ENCODE data around the gene LDLRAD3.

Gene LDLRAD3

DNA sequence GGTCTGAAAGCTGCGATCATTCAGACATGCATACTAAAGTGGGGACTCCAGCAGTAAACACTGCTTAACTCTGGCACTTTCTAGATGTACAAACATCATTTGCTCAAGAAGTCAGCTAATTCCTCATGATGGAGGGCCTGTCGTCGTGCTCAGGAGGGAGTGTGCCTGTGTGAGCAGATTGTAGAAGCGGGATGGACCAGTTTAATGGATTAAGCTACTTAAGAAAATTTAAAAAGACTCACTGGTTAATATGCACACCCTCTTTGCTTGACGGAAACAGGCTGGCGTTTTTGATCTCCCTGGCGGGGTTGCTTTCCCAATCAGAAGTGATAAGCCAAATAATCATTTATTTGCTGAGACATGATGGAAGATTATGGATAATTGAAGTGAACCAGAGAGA, 79.0 kb downstream of the LDLRAD3 start:
- no peak overlapping the region for H3K9ac ChIP-seq (ENCODE audit: low read length)
- no peak overlapping the region for H3K4me2 ChIP-seq (ENCODE audit: low read length)
- H3K27ac ChIP-seq (ENCODE audit: low read length): no peak overlapping the region
- H3K9me3 ChIP-seq (ENCODE audit: insufficient read depth, low read length): no peaks in the 10 kb centered on the region
- no peak overlapping the region for H2AFZ ChIP-seq (ENCODE audit: low read depth, low read length)
- H3K4me3 ChIP-seq (ENCODE audit: low read length): no peak overlapping the region
- peaks cover 24% of the 10 kb centered on the region; the same call in 1 of the 2 replicates for H3K27me3 ChIP-seq (ENCODE audit: low read depth, low read length)
- no peaks in the 10 kb centered on the region for H3K36me3 ChIP-seq (replicated peaks; ENCODE audit: low read depth, low read length)
- no peak for TF ChIP-seq EZH2phosphoT487 (IDR thresholded peaks at IDR 0.05; ENCODE audit: low read depth)
- TF ChIP-seq, protein P1, sequence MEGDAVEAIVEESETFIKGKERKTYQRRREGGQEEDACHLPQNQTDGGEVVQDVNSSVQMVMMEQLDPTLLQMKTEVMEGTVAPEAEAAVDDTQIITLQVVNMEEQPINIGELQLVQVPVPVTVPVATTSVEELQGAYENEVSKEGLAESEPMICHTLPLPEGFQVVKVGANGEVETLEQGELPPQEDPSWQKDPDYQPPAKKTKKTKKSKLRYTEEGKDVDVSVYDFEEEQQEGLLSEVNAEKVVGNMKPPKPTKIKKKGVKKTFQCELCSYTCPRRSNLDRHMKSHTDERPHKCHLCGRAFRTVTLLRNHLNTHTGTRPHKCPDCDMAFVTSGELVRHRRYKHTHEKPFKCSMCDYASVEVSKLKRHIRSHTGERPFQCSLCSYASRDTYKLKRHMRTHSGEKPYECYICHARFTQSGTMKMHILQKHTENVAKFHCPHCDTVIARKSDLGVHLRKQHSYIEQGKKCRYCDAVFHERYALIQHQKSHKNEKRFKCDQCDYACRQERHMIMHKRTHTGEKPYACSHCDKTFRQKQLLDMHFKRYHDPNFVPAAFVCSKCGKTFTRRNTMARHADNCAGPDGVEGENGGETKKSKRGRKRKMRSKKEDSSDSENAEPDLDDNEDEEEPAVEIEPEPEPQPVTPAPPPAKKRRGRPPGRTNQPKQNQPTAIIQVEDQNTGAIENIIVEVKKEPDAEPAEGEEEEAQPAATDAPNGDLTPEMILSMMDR (IDR thresholded peaks at IDR 0.05; ENCODE audit: low read depth, low read length): no peak
- no peaks in the 10 kb centered on the region for H4K20me1 ChIP-seq (ENCODE audit: insufficient read depth, low read length)
- H3K4me1 ChIP-seq (ENCODE audit: low read length): no peaks in the 10 kb centered on the region
- H3K79me2 ChIP-seq (ENCODE audit: low read length): no peaks in the 10 kb centered on the region

DNA sequence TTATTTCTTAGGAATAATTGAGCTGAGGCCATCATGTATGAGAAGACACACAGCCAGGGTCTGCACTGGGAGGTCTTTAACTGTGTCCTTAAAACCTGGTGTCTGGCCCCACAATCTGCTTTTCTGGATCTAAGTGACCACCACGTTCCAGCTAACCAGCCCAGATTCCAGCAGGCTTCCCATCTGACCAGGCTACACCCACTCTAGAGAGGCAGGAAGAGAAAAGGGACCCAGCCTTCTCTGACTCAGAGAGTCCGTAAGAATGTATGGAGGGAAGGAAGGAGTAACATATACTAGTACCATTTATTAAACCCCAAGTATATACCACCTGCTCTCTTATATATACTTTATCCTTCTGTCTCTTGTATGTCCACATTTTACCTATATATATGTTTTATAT, 80.1 kb downstream of the LDLRAD3 start:
- H3K4me2 ChIP-seq (ENCODE audit: low read length): no peak overlapping the region
- no peak overlapping the region for H3K9ac ChIP-seq (ENCODE audit: low read length)
- H3K4me1 ChIP-seq (ENCODE audit: low read length): no peaks in the 10 kb centered on the region
- H3K9me3 ChIP-seq (ENCODE audit: insufficient read depth, low read length): no peaks in the 10 kb centered on the region
- H3K27me3 ChIP-seq (ENCODE audit: low read depth, low read length): peaks cover 17% of the 10 kb centered on the region; the same call in 1 of the 2 replicates
- no peak overlapping the region for H3K4me3 ChIP-seq (ENCODE audit: low read length)
- H3K79me2 ChIP-seq (ENCODE audit: low read length): no peaks in the 10 kb centered on the region
- H4K20me1 ChIP-seq (ENCODE audit: insufficient read depth, low read length): no peaks in the 10 kb centered on the region
- TF ChIP-seq, protein P1 (IDR thresholded peaks at IDR 0.05; ENCODE audit: low read depth, low read length): no peak
- TF ChIP-seq EZH2phosphoT487 (IDR thresholded peaks at IDR 0.05; ENCODE audit: low read depth): no peak
- no peak overlapping the region for H3K27ac ChIP-seq (ENCODE audit: low read length)
- no peaks in the 10 kb centered on the region for H3K36me3 ChIP-seq (replicated peaks; ENCODE audit: low read depth, low read length)
- H2AFZ ChIP-seq (ENCODE audit: low read depth, low read length): no peak overlapping the region

DNA sequence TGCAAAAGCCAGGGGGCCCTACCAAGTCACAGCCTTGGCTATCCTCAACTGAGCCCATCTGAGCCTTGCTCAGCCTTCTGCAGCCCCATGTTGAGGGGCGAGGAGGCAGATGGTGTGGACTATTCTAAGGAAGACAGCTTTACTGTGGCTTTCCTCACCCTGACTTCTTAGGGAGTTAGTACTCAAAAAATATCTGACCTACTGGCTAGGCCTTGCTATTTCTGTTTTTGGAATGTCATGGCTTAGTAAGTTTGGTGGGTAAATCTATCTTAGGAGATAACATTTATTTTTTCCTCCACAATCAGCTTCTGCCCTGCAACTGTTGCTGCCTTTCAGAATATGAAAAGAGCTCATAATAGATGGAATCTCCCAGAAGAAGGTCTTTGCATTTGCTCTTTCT, 80.9 kb downstream of the LDLRAD3 start:
- Histone ChIP-seq H2AFZ (ENCODE audit: low read depth, low read length) (no peak overlapping the region), H3K79me2 (ENCODE audit: low read length) (no peaks in the 10 kb centered on the region), H3K27ac (ENCODE audit: low read length) (no peak overlapping the region), H3K4me3 (ENCODE audit: low read length) (no peak overlapping the region), H3K36me3 (replicated peaks; ENCODE audit: low read depth, low read length) (no peaks in the 10 kb centered on the region), H3K4me2 (ENCODE audit: low read length) (no peak overlapping the region), H4K20me1 (ENCODE audit: insufficient read depth, low read length) (no peaks in the 10 kb centered on the region), H3K9ac (ENCODE audit: low read length) (no peak overlapping the region), H3K27me3 (ENCODE audit: low read depth, low read length) (0 out of 2 replicates have a peak, but pooled peaks cover 10% of the 10 kb centered on the region), H3K4me1 (ENCODE audit: low read length) (no peaks in the 10 kb centered on the region), H3K9me3 (ENCODE audit: insufficient read depth, low read length) (no peaks in the 10 kb centered on the region)
- TF ChIP-seq, protein P1 (IDR thresholded peaks at IDR 0.05; ENCODE audit: low read depth, low read length): no peak
- TF ChIP-seq EZH2phosphoT487 (IDR thresholded peaks at IDR 0.05; ENCODE audit: low read depth): no peak

DNA sequence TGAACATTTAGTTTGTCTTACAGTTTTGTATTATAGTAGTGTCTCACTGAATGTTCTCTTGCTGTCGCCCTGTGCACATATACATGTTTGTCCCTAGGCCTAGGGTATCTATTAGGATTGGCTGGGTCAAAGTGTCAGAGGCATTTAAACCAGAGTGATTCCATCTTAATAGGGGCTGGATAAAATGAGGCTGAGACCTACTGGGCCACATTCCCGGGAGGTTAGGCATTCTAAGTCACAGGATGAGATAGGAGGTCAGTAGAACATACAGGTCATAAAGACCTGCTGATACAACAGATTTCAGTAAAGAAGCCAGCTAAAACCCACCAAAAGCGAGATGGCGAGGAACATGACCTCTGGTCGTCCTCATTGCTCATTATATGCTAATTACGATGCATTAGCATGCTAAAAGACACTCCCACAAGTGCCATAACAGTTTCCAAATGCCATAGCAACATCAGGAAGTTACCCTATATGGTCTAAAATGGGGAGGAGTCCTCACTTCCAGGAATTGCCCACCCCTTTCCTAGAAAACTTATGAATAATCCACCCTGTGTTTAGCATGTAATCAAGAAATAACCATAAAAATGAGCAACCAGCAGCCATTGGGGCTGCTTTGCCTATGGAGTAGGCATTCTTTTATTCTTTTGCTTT, 82.6 kb downstream of the LDLRAD3 start:
- Histone ChIP-seq H3K27me3 (ENCODE audit: low read depth, low read length) (peaks cover 10% of the 10 kb centered on the region; the same call in 1 of the 2 replicates), H3K79me2 (ENCODE audit: low read length) (no peaks in the 10 kb centered on the region), H3K9me3 (ENCODE audit: insufficient read depth, low read length) (no peaks in the 10 kb centered on the region), H2AFZ (ENCODE audit: low read depth, low read length) (no peak overlapping the region), H3K4me3 (ENCODE audit: low read length) (no peak overlapping the region), H3K27ac (ENCODE audit: low read length) (no peak overlapping the region), H4K20me1 (ENCODE audit: insufficient read depth, low read length) (no peaks in the 10 kb centered on the region), H3K36me3 (replicated peaks; ENCODE audit: low read depth, low read length) (no peaks in the 10 kb centered on the region), H3K4me1 (ENCODE audit: low read length) (no peaks in the 10 kb centered on the region), H3K4me2 (ENCODE audit: low read length) (no peak overlapping the region), H3K9ac (ENCODE audit: low read length) (no peak overlapping the region)
- TF ChIP-seq, protein P1 (IDR thresholded peaks at IDR 0.05; ENCODE audit: low read depth, low read length): no peak
- TF ChIP-seq EZH2phosphoT487 (IDR thresholded peaks at IDR 0.05; ENCODE audit: low read depth): no peak
